Activated CD8-positive, alpha-beta memory T cell treated with anti-CD3 and anti-CD28 coated beads, Interleukin-2, amount 50 U/mL, for 4 hours (primary cell): ENCODE results near the gene SCPEP1.
"Not testable (repeated sequence)": the region's sequence is repeated elsewhere in the genome, so short reads cannot be mapped to it uniquely, and the experiment has no call there.

Experiments
- DNase-seq: peaks from one replicate; pipeline ENCODE4 v3.0.0-alpha.2; 2020

SCPEP1 gene

GRCh38 chr17:56966338-56966737, 11.6 kb upstream of the SCPEP1 start:
- no peak for DNase-seq

DNA sequence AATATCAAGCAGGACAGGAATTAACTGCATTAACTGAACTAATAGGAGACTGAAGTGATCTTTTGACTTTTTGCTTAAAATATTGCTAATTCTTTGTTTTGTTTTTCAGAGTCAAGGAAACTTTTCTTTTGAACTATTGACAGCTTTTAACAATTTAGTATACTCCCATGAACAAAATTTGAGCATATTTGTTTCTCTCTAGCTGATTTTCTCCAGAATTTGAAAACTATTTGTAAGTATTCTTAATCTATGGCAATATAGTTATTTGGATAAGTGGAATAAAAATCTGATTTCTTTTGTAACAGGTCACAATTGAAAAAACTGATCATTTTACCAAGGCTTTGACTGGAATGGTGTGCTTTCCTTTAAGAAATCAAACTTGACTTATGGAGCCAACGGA, 7.0 kb upstream of the SCPEP1 start:
- DNase-seq = no peak

DNA sequence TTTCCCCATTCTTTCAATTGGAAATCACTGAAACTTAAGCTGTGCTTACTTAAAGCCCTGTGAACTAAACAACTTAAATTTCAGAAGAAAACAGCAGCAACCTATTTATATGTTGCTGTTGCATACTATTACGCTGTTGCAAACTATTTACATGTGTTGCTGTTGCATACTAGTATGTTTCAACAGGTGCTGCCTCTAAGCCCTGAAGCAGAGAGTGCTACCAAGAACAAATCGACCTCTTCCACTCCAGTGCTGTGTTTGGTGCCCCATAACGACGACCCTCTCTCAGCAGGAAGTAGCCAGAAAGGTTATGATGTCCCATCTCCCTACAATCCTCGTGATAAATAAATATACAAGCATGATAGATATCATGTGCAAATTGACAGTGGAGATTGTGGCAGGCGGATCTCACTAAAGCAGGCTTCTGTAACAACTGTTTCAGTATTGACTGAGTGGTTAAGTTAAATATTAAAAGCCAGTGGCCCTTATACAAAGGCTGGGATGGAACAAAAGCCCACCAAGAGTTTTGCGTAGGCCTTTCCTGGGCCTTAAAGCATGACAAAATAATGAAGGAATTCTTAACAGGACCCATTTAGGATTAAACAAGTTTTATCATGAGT, 5.7 kb upstream of the SCPEP1 start:
- no peak for DNase-seq

DNA sequence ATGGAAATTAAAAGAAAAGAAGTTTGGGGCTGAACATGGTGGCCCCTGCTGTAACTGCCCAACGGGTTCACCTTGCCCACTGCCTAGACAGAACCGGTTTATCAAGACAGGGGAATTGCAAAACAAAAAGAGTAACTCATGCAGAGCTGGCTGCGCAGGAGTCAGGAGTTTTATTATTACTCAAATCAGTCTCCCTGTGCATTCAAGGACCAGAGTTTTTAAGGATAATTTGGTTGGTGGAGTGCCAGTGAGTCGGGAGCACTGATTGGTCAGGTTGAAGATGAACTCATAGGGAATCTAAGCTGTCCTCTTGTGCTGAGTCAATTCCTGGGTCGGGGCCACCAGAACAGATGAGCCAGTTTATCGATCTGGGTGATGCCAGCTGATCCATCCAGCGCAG, 4.4 kb upstream of the SCPEP1 start:
- DNase-seq = no peak

GRCh38 chr17:56974055-56974454, 3.9 kb upstream of the SCPEP1 start:
- DNase-seq = no peak

DNA sequence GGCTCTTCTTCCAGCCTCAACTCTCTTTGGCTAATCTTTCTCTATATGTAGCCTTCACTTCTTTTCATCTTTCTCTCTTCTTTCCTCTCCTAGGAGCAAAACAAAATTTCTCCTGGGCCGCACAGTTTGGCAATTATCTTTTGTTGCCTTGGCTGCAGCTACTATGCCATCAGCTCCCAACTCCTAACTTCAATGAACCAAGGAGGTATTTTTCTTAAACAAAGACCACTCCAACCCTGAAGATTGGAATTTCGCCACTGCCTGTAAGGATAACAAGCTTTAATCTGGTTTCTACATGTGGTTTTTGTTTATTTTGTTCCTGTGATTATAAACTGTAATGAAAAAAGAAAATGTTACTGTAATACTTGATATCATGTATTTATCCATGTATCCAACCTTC, 2.3 kb upstream of the SCPEP1 start:
- no peak for DNase-seq

DNA sequence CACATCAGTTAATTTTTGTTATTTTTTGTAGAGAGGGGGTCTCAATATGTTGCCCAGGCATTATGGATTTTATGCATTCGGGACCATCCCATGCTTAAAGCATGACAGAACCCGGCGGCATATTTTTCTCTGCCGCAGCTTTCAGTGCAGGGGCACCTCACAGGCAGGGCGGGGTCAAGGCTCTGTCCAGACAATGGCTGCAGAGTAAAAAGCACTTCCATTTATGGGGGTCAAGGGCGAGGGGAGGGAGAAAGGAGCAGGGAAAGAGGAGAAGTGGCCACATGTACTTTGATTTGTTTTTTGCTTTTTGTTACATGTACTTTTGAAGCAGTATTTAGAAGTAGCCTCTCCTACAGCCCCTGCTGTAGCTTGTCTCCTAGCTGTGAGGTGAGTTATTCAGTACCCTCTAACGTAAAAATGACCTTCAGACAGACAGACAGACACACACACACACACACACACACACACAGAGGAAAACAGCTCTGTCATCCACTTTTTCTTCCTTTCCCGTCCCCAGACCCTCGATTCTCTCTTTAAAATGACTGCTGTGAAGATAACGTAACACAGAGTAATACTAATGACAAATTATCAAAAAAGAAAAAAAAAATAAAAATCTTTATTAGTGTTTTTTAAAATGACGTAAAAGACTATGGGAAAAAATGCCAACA, 856 bp upstream of the SCPEP1 start:
- no peak for DNase-seq

GRCh38 chr17:56978441-56979090, 635 bp downstream of the SCPEP1 start:
- no peak for DNase-seq

DNA sequence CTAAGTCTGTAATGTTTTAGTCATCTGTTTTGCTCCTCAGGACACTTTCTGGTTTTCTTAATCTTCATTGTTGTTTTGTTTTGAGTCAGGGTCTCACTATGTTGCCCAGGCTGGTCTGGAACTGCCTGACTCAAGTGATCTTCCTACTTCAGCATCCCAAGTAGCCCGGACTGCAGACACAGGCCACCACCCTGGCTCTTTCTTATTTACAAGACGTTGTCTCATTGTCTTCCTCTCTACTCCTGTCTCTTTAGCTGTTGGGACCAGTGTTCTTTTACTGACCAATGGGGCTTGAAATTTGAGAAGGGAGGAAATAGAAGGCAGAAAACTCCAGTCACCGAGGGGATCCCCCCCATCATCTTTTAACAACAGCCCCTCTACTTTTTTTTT, 1.2 kb downstream of the SCPEP1 start:
- no peak for DNase-seq

DNA sequence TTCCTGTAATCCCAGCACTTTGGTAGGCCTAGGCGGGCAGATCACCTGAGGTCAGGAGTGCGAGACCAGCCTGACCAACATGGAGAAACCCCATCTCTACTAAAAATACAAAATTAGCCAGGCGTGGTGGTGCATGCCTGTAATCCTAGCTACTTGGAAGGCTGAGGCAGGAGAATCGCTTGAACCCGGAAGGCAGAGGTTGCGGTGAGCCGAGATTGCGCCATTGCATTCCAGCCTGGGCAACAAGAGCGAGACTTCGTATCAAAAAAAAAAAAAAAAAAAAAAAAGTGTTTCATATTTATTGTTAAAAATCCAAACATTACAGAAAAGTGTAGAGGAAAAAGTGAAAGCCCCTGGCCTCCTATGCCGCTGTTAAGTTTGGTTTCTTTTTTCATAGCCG, 2.6 kb downstream of the SCPEP1 start:
- not testable (repeated sequence) for DNase-seq

DNA sequence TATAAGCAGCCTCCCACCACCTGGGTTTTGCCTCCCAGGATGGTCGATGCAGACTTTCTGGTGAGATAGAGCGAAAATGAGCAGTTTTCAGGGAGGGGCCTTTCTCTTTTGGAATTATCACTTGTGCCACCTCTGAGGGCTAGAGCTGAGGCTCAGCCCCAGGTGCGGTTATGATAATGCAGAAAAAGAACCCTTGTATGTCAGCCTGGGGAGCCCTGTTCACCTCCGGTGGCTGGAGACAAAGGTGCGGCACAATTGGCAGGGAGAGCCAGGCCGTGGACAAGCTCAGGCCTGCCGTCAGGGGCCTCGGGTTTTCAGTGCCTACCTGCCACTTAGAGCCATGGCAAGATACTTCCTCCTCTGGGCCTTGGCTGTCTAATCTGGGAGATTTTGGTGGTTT, 4.4 kb downstream of the SCPEP1 start:
- no peak for DNase-seq

- DNase-seq = no peak
Measured at GRCh38 chr17:56983366-56983765, 5.4 kb downstream of the SCPEP1 start.

GRCh38 chr17:56985371-56986162, 7.6 kb downstream of the SCPEP1 start:
- no peak for DNase-seq

DNA sequence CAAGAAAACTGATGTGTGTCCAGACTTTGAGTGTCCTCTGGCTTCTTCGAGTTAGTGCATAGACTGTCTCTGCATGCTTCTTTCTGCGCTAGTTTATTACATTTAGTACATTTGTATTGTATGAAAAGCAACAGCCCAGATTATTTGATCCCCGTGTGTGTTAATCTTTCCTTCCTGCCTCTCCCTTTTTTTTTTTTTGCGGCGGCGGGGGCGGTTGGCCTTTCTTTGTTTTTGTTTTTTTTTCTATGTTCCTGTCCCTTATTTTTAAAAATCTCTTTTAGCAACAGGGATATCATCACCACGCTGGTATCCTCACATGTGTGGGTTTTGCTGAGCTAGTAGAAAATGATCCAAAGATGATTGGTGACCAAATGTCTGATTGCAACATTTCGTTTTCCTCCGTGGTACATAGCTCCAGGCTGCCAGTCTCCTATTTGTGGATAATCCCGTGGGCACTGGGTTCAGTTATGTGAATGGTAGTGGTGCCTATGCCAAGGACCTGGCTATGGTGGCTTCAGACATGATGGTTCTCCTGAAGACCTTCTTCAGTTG, 9.4 kb downstream of the SCPEP1 start:
- no peak for DNase-seq

- DNase-seq = no peak
Measured at GRCh38 chr17:56988901-56989572, 11.1 kb downstream of the SCPEP1 start.

DNA sequence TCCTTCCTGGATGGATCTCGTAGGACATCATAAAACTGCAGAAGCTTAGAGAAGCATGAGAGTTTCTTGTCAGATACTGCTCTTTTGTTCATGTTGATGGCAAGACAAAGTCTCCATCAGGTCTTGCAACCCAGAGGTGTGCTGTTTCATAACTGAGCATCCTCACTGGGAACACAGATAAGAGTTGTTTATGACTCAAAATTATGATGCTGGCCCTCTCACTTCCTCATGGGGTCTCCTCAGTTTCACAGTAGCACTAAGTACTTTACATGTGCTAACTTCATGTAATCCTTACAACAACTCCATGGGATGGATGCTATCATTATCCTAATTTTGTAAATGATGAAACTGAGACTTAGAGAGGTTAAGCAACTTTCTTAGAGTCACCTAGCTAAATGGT, 14.4 kb downstream of the SCPEP1 start:
- no peak for DNase-seq

GRCh38 chr17:56994009-56994792, 16.3 kb downstream of the SCPEP1 start:
- DNase-seq = no peak

DNA sequence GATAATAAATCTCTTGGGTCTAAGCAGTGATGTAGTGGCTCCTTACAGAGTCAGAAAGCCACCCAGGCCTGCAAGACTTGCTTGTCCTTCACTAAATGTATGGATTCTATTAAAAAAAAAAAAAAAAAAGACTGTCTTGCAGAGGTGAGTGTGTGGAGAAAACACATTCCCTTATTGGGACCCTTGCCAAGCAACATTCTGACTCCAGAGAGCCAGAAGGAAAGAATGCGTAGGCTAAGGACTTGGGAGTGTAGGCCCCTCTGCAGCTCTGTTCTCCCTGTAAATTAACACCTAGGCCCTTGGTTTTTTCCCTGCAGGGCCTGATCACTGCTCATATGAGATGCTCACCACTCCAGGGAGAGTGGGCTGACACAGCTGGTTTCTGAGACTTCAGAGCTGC, 17.8 kb downstream of the SCPEP1 start:
- DNase-seq = no peak

DNA sequence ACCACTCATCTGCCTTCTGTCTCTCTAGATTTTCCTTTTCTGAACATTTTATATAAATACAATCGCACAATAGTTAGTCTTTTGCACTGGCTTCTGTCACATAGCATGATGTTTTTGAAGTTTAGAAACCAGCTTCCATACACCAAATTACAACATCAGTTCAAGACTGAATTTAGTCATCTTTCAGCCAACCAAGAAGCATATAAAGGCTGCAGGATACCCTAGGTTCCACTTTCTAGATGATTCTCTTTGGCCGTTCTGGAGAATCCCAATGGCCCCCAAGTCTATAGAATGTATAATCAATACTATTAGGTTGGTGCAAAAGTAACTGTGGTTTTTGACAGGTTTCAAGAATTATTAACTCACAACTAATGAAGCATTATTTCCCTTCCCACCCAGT, 19.4 kb downstream of the SCPEP1 start:
- no peak for DNase-seq

GRCh38 chr17:57001541-57001940, 23.6 kb downstream of the SCPEP1 start:
- no peak for DNase-seq

DNA sequence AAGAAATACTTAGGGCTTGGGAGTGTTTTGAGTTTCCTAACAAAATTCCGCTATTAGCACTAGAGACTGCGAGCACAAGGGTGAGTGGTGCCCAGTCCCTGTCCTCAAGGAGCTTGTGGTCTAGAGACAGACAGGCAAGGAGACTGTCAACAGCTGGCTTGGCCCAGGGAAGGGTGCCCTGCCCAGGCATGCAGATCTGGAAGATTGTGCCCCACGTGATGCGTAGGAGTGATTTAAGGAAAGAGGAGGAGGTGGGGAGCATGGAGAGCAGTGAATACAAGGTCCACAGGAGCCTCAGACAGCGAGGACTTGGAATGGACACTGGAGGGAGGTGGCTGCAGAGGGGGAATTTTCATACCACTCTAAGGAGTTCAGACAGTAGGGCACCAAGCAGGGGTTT, 25.0 kb downstream of the SCPEP1 start:
- no peak for DNase-seq
